ENCODE measurements around the gene SND1.
A peak's percentile ranks its signal among the peaks of the same experiment; 100 is the strongest.

The SND1 gene

GRCh38 chr7:128056901-128057300, 404.9 kb downstream of the SND1 start:
- 44% methylated on average over 6 of the region's 8 CpGs for WGBS
- H2AK5ac ChIP-seq (ENCODE audit: low read length, severe bottlenecking), result no peak overlapping the region
- H3K27ac ChIP-seq (ENCODE audit: low read length, poor library complexity, severe bottlenecking), result peak overlapping the region; percentile 60
- H4K91ac ChIP-seq (ENCODE audit: low read length), result no peak overlapping the region
- no peak overlapping the region for H2AFZ ChIP-seq (ENCODE audit: low read depth, low read length)
- H2BK120ac ChIP-seq (ENCODE audit: low read depth, low read length), result no peak overlapping the region
- H3K4ac ChIP-seq (ENCODE audit: low read depth in 1 of 2, low read length in 2 of 2), result no peak overlapping the region
- no peak overlapping the region for H4K8ac ChIP-seq (ENCODE audit: low read length)
- H2BK15ac ChIP-seq (ENCODE audit: low read depth, poor library complexity, severe bottlenecking), result no peak overlapping the region
- H3K36me3 ChIP-seq (ENCODE audit: control insufficient read depth in 1 of 2, insufficient read depth in 2 of 2, low read depth in 1 of 2, low read length in 2 of 2), result peaks cover 9 to 32% of the 10 kb centered on the region in 2 experiments
- no peak overlapping the region for H3K4me2 ChIP-seq (ENCODE audit: low read length, poor library complexity, severe bottlenecking)
- H3K18ac ChIP-seq (ENCODE audit: low read depth in 1 of 2, low read length in 2 of 2), result no peak overlapping the region
- no peak overlapping the region for H3K23ac ChIP-seq (ENCODE audit: low read length in 2 of 2)
- peaks cover 38% of the 10 kb centered on the region for H3K79me1 ChIP-seq (replicated peaks; ENCODE audit: low read length, poor library complexity, severe bottlenecking)
- peaks cover 21% of the 10 kb centered on the region for H3K4me1 ChIP-seq (ENCODE audit: control insufficient read depth, insufficient read depth, low read depth, low read length)
- no peak overlapping the region for H3K4me3 ChIP-seq (ENCODE audit: insufficient read depth in 1 of 2, low read depth in 1 of 2, low read length in 2 of 2)
- H2BK5ac ChIP-seq (ENCODE audit: low read depth, low read length, poor library complexity, severe bottlenecking), result no peak overlapping the region
- no peak overlapping the region for H2BK12ac ChIP-seq (ENCODE audit: low read length in 2 of 2)
- no peak overlapping the region for H3K9ac ChIP-seq (ENCODE audit: low read length)
- H3K9me3 ChIP-seq (ENCODE audit: control insufficient read depth, low read length), result no peaks in the 10 kb centered on the region
- no peaks in the 10 kb centered on the region for H3K27me3 ChIP-seq (ENCODE audit: control insufficient read depth in 1 of 2, insufficient read depth in 1 of 2, low read length in 2 of 2)
- DNase-seq, result peak; percentile 76
- H3K14ac ChIP-seq (ENCODE audit: low read length in 2 of 2), result no peak overlapping the region

- no peak overlapping the region for H3K27ac ChIP-seq (ENCODE audit: low read length, poor library complexity, severe bottlenecking)
- no peak overlapping the region for H3K23ac ChIP-seq (ENCODE audit: low read length in 2 of 2)
- H3K9ac ChIP-seq (ENCODE audit: low read length), result no peak overlapping the region
- H3K9me3 ChIP-seq (ENCODE audit: control insufficient read depth, low read length), result no peaks in the 10 kb centered on the region
- H3K36me3 ChIP-seq (ENCODE audit: control insufficient read depth in 1 of 2, insufficient read depth in 2 of 2, low read depth in 1 of 2, low read length in 2 of 2), result peaks cover 7 to 32% of the 10 kb centered on the region in 2 experiments
- H4K91ac ChIP-seq (ENCODE audit: low read length), result no peak overlapping the region
- no peaks in the 10 kb centered on the region for H3K27me3 ChIP-seq (ENCODE audit: control insufficient read depth in 1 of 2, insufficient read depth in 1 of 2, low read length in 2 of 2)
- H2AK5ac ChIP-seq (ENCODE audit: low read length, severe bottlenecking), result no peak overlapping the region
- H2BK5ac ChIP-seq (ENCODE audit: low read depth, low read length, poor library complexity, severe bottlenecking), result no peak overlapping the region
- no CpG with 5 or more reads among the region's 1 CpG for WGBS
- H3K14ac ChIP-seq (ENCODE audit: low read length in 2 of 2), result peak overlapping the region in 1 of 2 experiments; percentile 42
- H3K4me1 ChIP-seq (ENCODE audit: control insufficient read depth, insufficient read depth, low read depth, low read length), result peaks cover 24% of the 10 kb centered on the region
- no peak overlapping the region for H3K4ac ChIP-seq (ENCODE audit: low read depth in 1 of 2, low read length in 2 of 2)
- DNase-seq, result no peak
- H3K79me1 ChIP-seq (replicated peaks; ENCODE audit: low read length, poor library complexity, severe bottlenecking), result peaks cover 38% of the 10 kb centered on the region
- H4K8ac ChIP-seq (ENCODE audit: low read length), result no peak overlapping the region
- no peak overlapping the region for H2BK120ac ChIP-seq (ENCODE audit: low read depth, low read length)
- H3K18ac ChIP-seq (ENCODE audit: low read depth in 1 of 2, low read length in 2 of 2), result no peak overlapping the region
- H2AFZ ChIP-seq (ENCODE audit: low read depth, low read length), result no peak overlapping the region
- H2BK12ac ChIP-seq (ENCODE audit: low read length in 2 of 2), result no peak overlapping the region
- no peak overlapping the region for H3K4me3 ChIP-seq (ENCODE audit: insufficient read depth in 1 of 2, low read depth in 1 of 2, low read length in 2 of 2)
- H2BK15ac ChIP-seq (ENCODE audit: low read depth, poor library complexity, severe bottlenecking), result no peak overlapping the region
- no peak overlapping the region for H3K4me2 ChIP-seq (ENCODE audit: low read length, poor library complexity, severe bottlenecking)
Measured at GRCh38 chr7:128057909-128058308, 405.9 kb downstream of the SND1 start.

GRCh38 chr7:128059143-128059988, 407.4 kb downstream of the SND1 start:
- Histone ChIP-seq H3K79me1 (replicated peaks; ENCODE audit: low read length, poor library complexity, severe bottlenecking) (peaks cover 34% of the 10 kb centered on the region), H3K23ac (ENCODE audit: low read length in 2 of 2) (no peak overlapping the region), H3K9ac (ENCODE audit: low read length) (no peak overlapping the region), H2AK5ac (ENCODE audit: low read length, severe bottlenecking) (no peak overlapping the region), H3K27ac (ENCODE audit: low read length, poor library complexity, severe bottlenecking) (no peak overlapping the region), H4K8ac (ENCODE audit: low read length) (no peak overlapping the region), H3K4ac (ENCODE audit: low read depth in 1 of 2, low read length in 2 of 2) (no peak overlapping the region), H2BK12ac (ENCODE audit: low read length in 2 of 2) (no peak overlapping the region), H3K9me3 (ENCODE audit: control insufficient read depth, low read length) (no peaks in the 10 kb centered on the region), H3K14ac (ENCODE audit: low read length in 2 of 2) (no peak overlapping the region), H3K18ac (ENCODE audit: low read depth in 1 of 2, low read length in 2 of 2) (no peak overlapping the region), H3K36me3 (ENCODE audit: control insufficient read depth in 1 of 2, insufficient read depth in 2 of 2, low read depth in 1 of 2, low read length in 2 of 2) (peaks cover 4 to 30% of the 10 kb centered on the region in 2 experiments), H2BK5ac (ENCODE audit: low read depth, low read length, poor library complexity, severe bottlenecking) (no peak overlapping the region), H3K4me1 (ENCODE audit: control insufficient read depth, insufficient read depth, low read depth, low read length) (peaks cover 28% of the 10 kb centered on the region), H2AFZ (ENCODE audit: low read depth, low read length) (no peak overlapping the region), H3K4me3 (ENCODE audit: insufficient read depth in 1 of 2, low read depth in 1 of 2, low read length in 2 of 2) (no peak overlapping the region), H2BK120ac (ENCODE audit: low read depth, low read length) (no peak overlapping the region), H4K91ac (ENCODE audit: low read length) (no peak overlapping the region), H3K4me2 (ENCODE audit: low read length, poor library complexity, severe bottlenecking) (no peak overlapping the region), H3K27me3 (ENCODE audit: control insufficient read depth in 1 of 2, insufficient read depth in 1 of 2, low read length in 2 of 2) (no peaks in the 10 kb centered on the region), H2BK15ac (ENCODE audit: low read depth, poor library complexity, severe bottlenecking) (no peak overlapping the region)
- 98% methylated on average over 7 of the region's 7 CpGs for WGBS
- no peak for DNase-seq

GRCh38 chr7:128060018-128060417, 408.0 kb downstream of the SND1 start:
- H3K14ac ChIP-seq (ENCODE audit: low read length in 2 of 2), result no peak overlapping the region
- no peak overlapping the region for H3K18ac ChIP-seq (ENCODE audit: low read depth in 1 of 2, low read length in 2 of 2)
- no peak overlapping the region for H4K8ac ChIP-seq (ENCODE audit: low read length)
- no peak overlapping the region for H2BK15ac ChIP-seq (ENCODE audit: low read depth, poor library complexity, severe bottlenecking)
- H3K4me2 ChIP-seq (ENCODE audit: low read length, poor library complexity, severe bottlenecking), result no peak overlapping the region
- no peak overlapping the region for H3K9ac ChIP-seq (ENCODE audit: low read length)
- H3K79me1 ChIP-seq (replicated peaks; ENCODE audit: low read length, poor library complexity, severe bottlenecking), result peaks cover 34% of the 10 kb centered on the region
- no peak overlapping the region for H2BK5ac ChIP-seq (ENCODE audit: low read depth, low read length, poor library complexity, severe bottlenecking)
- no peak overlapping the region for H3K23ac ChIP-seq (ENCODE audit: low read length in 2 of 2)
- no peak for DNase-seq
- H2BK120ac ChIP-seq (ENCODE audit: low read depth, low read length), result no peak overlapping the region
- no peak overlapping the region for H3K4ac ChIP-seq (ENCODE audit: low read depth in 1 of 2, low read length in 2 of 2)
- 88% methylated on average over 3 of the region's 3 CpGs for WGBS
- no peaks in the 10 kb centered on the region for H3K27me3 ChIP-seq (ENCODE audit: control insufficient read depth in 1 of 2, insufficient read depth in 1 of 2, low read length in 2 of 2)
- H3K4me1 ChIP-seq (ENCODE audit: control insufficient read depth, insufficient read depth, low read depth, low read length), result peaks cover 27% of the 10 kb centered on the region
- H2AK5ac ChIP-seq (ENCODE audit: low read length, severe bottlenecking), result no peak overlapping the region
- H2AFZ ChIP-seq (ENCODE audit: low read depth, low read length), result no peak overlapping the region
- H3K9me3 ChIP-seq (ENCODE audit: control insufficient read depth, low read length), result no peaks in the 10 kb centered on the region
- no peak overlapping the region for H4K91ac ChIP-seq (ENCODE audit: low read length)
- H3K4me3 ChIP-seq (ENCODE audit: insufficient read depth in 1 of 2, low read depth in 1 of 2, low read length in 2 of 2), result no peak overlapping the region
- no peak overlapping the region for H3K27ac ChIP-seq (ENCODE audit: low read length, poor library complexity, severe bottlenecking)
- no peak overlapping the region for H2BK12ac ChIP-seq (ENCODE audit: low read length in 2 of 2)
- peaks cover 4 to 26% of the 10 kb centered on the region in 2 experiments for H3K36me3 ChIP-seq (ENCODE audit: control insufficient read depth in 1 of 2, insufficient read depth in 2 of 2, low read depth in 1 of 2, low read length in 2 of 2)
